Fibroblast of lung (primary cell): ENCODE measurements around the gene INTS2. TPM values are rescaled to one million over a fixed set of nuclear protein-coding genes. Genes with fewer than 3 reads are reported as not detected.
"Not testable (repeated sequence)": the region's sequence is repeated elsewhere in the genome, so short reads cannot be mapped to it uniquely, and the experiment has no call there.

Experiments used
- DNase-seq, 2 donors: peaks; one replicate each; pipeline versions ENCODE4 v3.0.0 to v3.0.0-alpha.2; 2010; ENCODE audit warnings: low read depth in 2 of 2
- H2AFZ ChIP-seq: 2 replicates; pipeline ENCODE4 v1.5.1; 2012; ENCODE audit warnings: low read length, control low read depth, inconsistent platforms
- H3K27ac ChIP-seq: 2 replicates; pipeline ENCODE4 v1.5.1; 2011; ENCODE audit warnings: low read length, control low read depth; ENCODE audit not compliant: insufficient read depth
- H3K27me3 ChIP-seq: 2 replicates; pipeline ENCODE4 v1.5.1; 2011; ENCODE audit warnings: mild to moderate bottlenecking, low read length; ENCODE audit not compliant: control insufficient read depth, insufficient read depth
- H3K36me3 ChIP-seq: 2 replicates; pipeline ENCODE4 v1.5.1; 2011; ENCODE audit warnings: low read length; ENCODE audit not compliant: control insufficient read depth, insufficient read depth
- H3K4me1 ChIP-seq: 2 replicates; pipeline ENCODE4 v1.5.1; 2011; ENCODE audit warnings: low read length; ENCODE audit not compliant: control insufficient read depth, insufficient read depth; ENCODE audit errors: extremely low read depth
- H3K4me2 ChIP-seq: 2 replicates; pipeline ENCODE4 v1.5.1; 2011; ENCODE audit warnings: low read length, control low read depth; ENCODE audit not compliant: insufficient read depth; ENCODE audit errors: extremely low read depth
- H3K4me3 ChIP-seq, 4 experiments: fragments of 200-600 bp in 1 of 4; sonication (generic) in 1 of 4; replicated peaks in 1 of 4; 2 replicates each; pipeline ENCODE4 v1.5.1; 2011 to 2016; ENCODE audit warnings: low read length in 4 of 4, low read depth in 3 of 4, mild to moderate bottlenecking in 3 of 4, control low read depth in 2 of 4, inconsistent platforms in 1 of 4, mixed read lengths in 1 of 4; ENCODE audit not compliant: insufficient read depth in 1 of 4; ENCODE audit errors: control extremely low read depth in 1 of 4
- H3K79me2 ChIP-seq: 2 replicates; pipeline ENCODE4 v1.5.1; 2012; ENCODE audit warnings: mild to moderate bottlenecking, low read length, inconsistent platforms; ENCODE audit not compliant: control insufficient read depth, insufficient read depth
- H3K9ac ChIP-seq: 2 replicates; pipeline ENCODE4 v1.5.1; 2011; ENCODE audit warnings: mild to moderate bottlenecking, low read length, control low read depth; ENCODE audit not compliant: insufficient read depth
- H3K9me3 ChIP-seq: 2 replicates; pipeline ENCODE4 v1.5.1; 2012; ENCODE audit warnings: low read depth, low read length; ENCODE audit not compliant: control insufficient read depth, insufficient read depth
- H4K20me1 ChIP-seq: 2 replicates; pipeline ENCODE4 v1.5.1; 2011; ENCODE audit warnings: low read length; ENCODE audit not compliant: control insufficient read depth, insufficient read depth; ENCODE audit errors: extremely low read depth
- CTCF ChIP-seq, 2 donors: IDR thresholded peaks in 1 of 2; conservative IDR thresholded peaks in 1 of 2; 1 replicate in 1 of 2; 2 replicates in 1 of 2; pipeline ENCODE4 v1.5.1; 2011 to 2012; ENCODE audit warnings: low read length in 2 of 2, control low read depth in 1 of 2, inconsistent platforms in 1 of 2, low read depth in 1 of 2, mild to moderate bottlenecking in 1 of 2
- EZH2 ChIP-seq: IDR thresholded peaks from 2 replicates; pipeline ENCODE4 v1.5.1; 2012; ENCODE audit warnings: low read length, control low read depth, mild to moderate bottlenecking; ENCODE audit errors: missing control alignments
- polyA plus RNA-seq, 2 donors: library from polyadenylated mRNA; depleted of rRNA in 1 of 2; stranded (reverse) in 1 of 2; unstranded in 1 of 2; fragments of >200 nt; gene quantifications; 2 replicates each; pipeline ENCODE4 v1.2.1, GENCODE V29; 2011 to 2012; ENCODE audit warnings: missing spikeins in 1 of 2
- total RNA-seq: library from RNA; depleted of rRNA; stranded (reverse); fragments of >200 nt; gene quantifications from 2 replicates; pipeline ENCODE4 v1.2.1, GENCODE V29; 2014

INTS2 gene
- total and polyA plus RNA-seq, 2 donors (not counting 1 experiment from before 2014, with no cell fraction given) = 9.3 to 16.0 TPM

GRCh38 chr17:61828694-61829093, 99.1 kb downstream of the INTS2 start:
- Histone ChIP-seq H2AFZ (no peak overlapping the region), H3K9ac (no peak overlapping the region), H3K4me3 (no peak overlapping the region), H4K20me1 (no peaks in the 10 kb centered on the region), H3K27ac (no peak overlapping the region), H3K4me2 (no peak overlapping the region), H3K27me3 (no peaks in the 10 kb centered on the region), H3K36me3 (no peaks in the 10 kb centered on the region), H3K4me1 (peaks cover 2% of the 10 kb centered on the region), H3K9me3 (no peaks in the 10 kb centered on the region), H3K79me2 (no peaks in the 10 kb centered on the region)
- TF ChIP-seq EZH2 = no peak
- DNase-seq = no peak

GRCh38 chr17:61827649-61828395, 100.0 kb downstream of the INTS2 start:
- Histone ChIP-seq H3K4me2 (no peak overlapping the region), H3K36me3 (no peaks in the 10 kb centered on the region), H4K20me1 (no peaks in the 10 kb centered on the region), H3K4me1 (no peaks in the 10 kb centered on the region), H3K9me3 (no peaks in the 10 kb centered on the region), H2AFZ (no peak overlapping the region), H3K27me3 (no peaks in the 10 kb centered on the region), H3K4me3 (no peak overlapping the region), H3K27ac (no peak overlapping the region), H3K9ac (no peak overlapping the region), H3K79me2 (no peaks in the 10 kb centered on the region)
- TF ChIP-seq CTCF (conservative IDR thresholded peaks at IDR 0.05 in 1 of 2, IDR thresholded peaks at IDR 0.05 in 1 of 2; ENCODE audit: low read depth in 1 of 2, low read length in 2 of 2) = no peak
- TF ChIP-seq EZH2 = no peak
- no peak for DNase-seq

GRCh38 chr17:61826866-61827265, 100.9 kb downstream of the INTS2 start:
- not testable (repeated sequence) for H3K9me3 ChIP-seq, H3K27ac ChIP-seq, H4K20me1 ChIP-seq, H3K9ac ChIP-seq, H3K79me2 ChIP-seq, H3K27me3 ChIP-seq, H3K4me3 ChIP-seq, H2AFZ ChIP-seq, H3K36me3 ChIP-seq, H3K4me2 ChIP-seq, DNase-seq, H3K4me1 ChIP-seq

GRCh38 chr17:61826198-61826597, 101.6 kb downstream of the INTS2 start:
- H3K36me3 ChIP-seq, H3K4me1 ChIP-seq, H3K9me3 ChIP-seq, H3K79me2 ChIP-seq, H3K9ac ChIP-seq, H2AFZ ChIP-seq, H3K27ac ChIP-seq, DNase-seq, H4K20me1 ChIP-seq, H3K4me2 ChIP-seq, H3K4me3 ChIP-seq, H3K27me3 ChIP-seq: not testable (repeated sequence)
